Mesendoderm (in vitro differentiated cells): ENCODE measurements around the gene KAT7.

ENCODE experiments used
- DNase-seq: peaks from one replicate; pipeline ENCODE4 v3.0.0; 2013
- H2AK5ac ChIP-seq: 2 replicates; pipeline ENCODE4 v1.6.1; 2013; ENCODE audit warnings: low read length, inconsistent platforms
- H2BK120ac ChIP-seq: 2 replicates; pipeline ENCODE4 v1.6.1; 2013; ENCODE audit warnings: low read depth, mild to moderate bottlenecking, low read length, moderate library complexity, mixed read lengths
- H2BK15ac ChIP-seq: replicated peaks from 2 replicates; pipeline ENCODE4 v1.6.1; 2013; ENCODE audit warnings: low read depth, mild to moderate bottlenecking, moderate library complexity
- H2BK5ac ChIP-seq: 2 replicates; pipeline ENCODE4 v1.6.1; 2013; ENCODE audit warnings: low read length, inconsistent platforms
- H3K18ac ChIP-seq: 2 replicates; pipeline ENCODE4 v1.6.1; 2013; ENCODE audit warnings: mild to moderate bottlenecking, low read length, mixed read lengths
- H3K23ac ChIP-seq: one replicate; pipeline ENCODE4 v1.6.1; 2013; ENCODE audit warnings: low read length
- H3K27ac ChIP-seq: 2 replicates; pipeline ENCODE4 v1.5.1; 2013; ENCODE audit warnings: low read depth, mild to moderate bottlenecking, inconsistent platforms, low read length, moderate library complexity
- H3K27me3 ChIP-seq: 2 replicates; pipeline ENCODE4 v1.6.1; 2013; ENCODE audit warnings: low read length, control low read depth, mild to moderate bottlenecking, inconsistent platforms; ENCODE audit not compliant: insufficient read depth, poor library complexity
- H3K36me3 ChIP-seq: 2 replicates; pipeline ENCODE4 v1.6.1; 2013; ENCODE audit warnings: low read length, inconsistent platforms; ENCODE audit not compliant: control insufficient read depth, insufficient read depth
- H3K4ac ChIP-seq: one replicate; pipeline ENCODE4 v1.6.1; 2013; ENCODE audit warnings: low read depth, mild to moderate bottlenecking, low read length, moderate library complexity
- H3K4me1 ChIP-seq: 2 replicates; pipeline ENCODE4 v1.6.1; 2013; ENCODE audit warnings: low read depth, low read length, inconsistent platforms; ENCODE audit not compliant: control insufficient read depth
- H3K4me2 ChIP-seq: 2 replicates; pipeline ENCODE4 v1.6.1; 2013; ENCODE audit warnings: low read length
- H3K4me3 ChIP-seq: 2 replicates; pipeline ENCODE4 v1.5.1; 2013; ENCODE audit warnings: mild to moderate bottlenecking, low read length
- H3K56ac ChIP-seq: one replicate; pipeline ENCODE4 v1.6.1; 2013; ENCODE audit warnings: low read length
- H3K79me1 ChIP-seq: 2 replicates; pipeline ENCODE4 v1.6.1; 2013; ENCODE audit warnings: low read length, inconsistent platforms
- H3K79me2 ChIP-seq: 2 replicates; pipeline ENCODE4 v1.6.1; 2013; ENCODE audit warnings: mild to moderate bottlenecking, low read length; ENCODE audit not compliant: control insufficient read depth, insufficient read depth
- H3K9ac ChIP-seq: 2 replicates; pipeline ENCODE4 v1.6.1; 2013; ENCODE audit warnings: low read length, inconsistent platforms
- H4K5ac ChIP-seq: one replicate; pipeline ENCODE4 v1.6.1; 2013; ENCODE audit warnings: low read length
- H4K8ac ChIP-seq: one replicate; pipeline ENCODE4 v1.6.1; 2013; ENCODE audit warnings: low read depth, mild to moderate bottlenecking, control low read depth, low read length, moderate library complexity
- WGBS: extraction: QIAGEN DNeasy Blood & Tissue Kit; methylation state at CpG from one replicate; pipeline ENCODE4 v1.1.7; 2013; ENCODE audit warnings: low lambda C conversion rate, missing lambda C conversion rate; ENCODE audit not compliant: insufficient coverage; ENCODE audit errors: extremely low coverage; 5-methylcytosine and 5-hydroxymethylcytosine counted together

The KAT7 gene

DNA sequence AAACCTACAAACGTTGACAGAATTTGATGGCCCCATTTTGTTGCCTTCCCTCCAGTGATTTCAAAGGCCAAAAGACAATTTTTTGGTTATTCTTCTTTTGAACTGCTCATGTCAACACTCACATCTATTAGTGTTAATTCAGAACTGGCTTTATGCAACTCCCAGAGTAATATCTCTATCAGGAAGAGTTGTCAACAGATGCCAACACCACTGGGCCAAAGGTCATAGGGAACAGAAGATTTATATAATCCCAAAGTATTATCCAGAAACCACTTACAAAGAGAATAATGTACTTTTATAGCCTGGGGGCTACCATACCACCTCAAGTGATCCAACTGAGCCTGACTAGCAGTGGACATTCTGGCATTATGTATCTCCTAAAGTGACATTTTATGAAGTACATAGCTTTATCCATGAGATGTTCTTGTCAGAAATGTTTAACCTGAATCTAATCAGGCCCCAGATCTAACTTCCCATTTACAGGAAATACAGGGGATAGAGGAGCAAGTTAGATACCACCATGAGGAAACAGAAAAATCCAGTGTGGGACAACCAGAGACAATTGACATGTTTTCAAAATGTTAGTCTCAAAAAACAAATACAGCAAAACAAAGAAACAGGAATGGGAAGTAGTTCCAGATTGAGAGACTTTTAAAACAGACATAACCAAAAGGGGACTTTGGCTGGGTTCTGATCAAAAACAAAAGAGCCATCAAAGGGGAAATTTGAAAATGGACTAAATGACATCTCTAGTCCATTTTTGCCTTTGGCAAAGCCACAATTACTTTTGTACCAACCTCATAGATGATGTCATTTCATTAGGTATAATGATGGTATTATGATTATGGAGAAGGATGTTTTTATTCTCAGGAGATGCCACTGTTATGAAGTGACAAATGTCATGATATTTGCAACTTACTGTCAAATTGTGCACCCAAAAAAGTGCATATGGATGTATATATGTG lies 43.0 kb upstream of the KAT7 start:
- Histone ChIP-seq H4K5ac (no peak overlapping the region), H3K27me3 (no peaks in the 10 kb centered on the region), H3K4me3 (no peak overlapping the region), H3K18ac (no peak overlapping the region), H2AK5ac (no peak overlapping the region), H3K4me1 (no peaks in the 10 kb centered on the region), H2BK5ac (no peak overlapping the region), H3K56ac (no peak overlapping the region), H3K79me1 (peaks cover 4% of the 10 kb centered on the region), H3K4ac (no peak overlapping the region), H4K8ac (no peak overlapping the region), H3K23ac (no peak overlapping the region), H3K36me3 (no peaks in the 10 kb centered on the region), H3K4me2 (no peak overlapping the region), H3K9ac (no peak overlapping the region), H2BK15ac (no peak overlapping the region), H3K27ac (no peak overlapping the region), H3K79me2 (no peaks in the 10 kb centered on the region), H2BK120ac (no peak overlapping the region)
- no CpG with 5 or more reads among the region's 1 CpG for WGBS
- no peak for DNase-seq

DNA sequence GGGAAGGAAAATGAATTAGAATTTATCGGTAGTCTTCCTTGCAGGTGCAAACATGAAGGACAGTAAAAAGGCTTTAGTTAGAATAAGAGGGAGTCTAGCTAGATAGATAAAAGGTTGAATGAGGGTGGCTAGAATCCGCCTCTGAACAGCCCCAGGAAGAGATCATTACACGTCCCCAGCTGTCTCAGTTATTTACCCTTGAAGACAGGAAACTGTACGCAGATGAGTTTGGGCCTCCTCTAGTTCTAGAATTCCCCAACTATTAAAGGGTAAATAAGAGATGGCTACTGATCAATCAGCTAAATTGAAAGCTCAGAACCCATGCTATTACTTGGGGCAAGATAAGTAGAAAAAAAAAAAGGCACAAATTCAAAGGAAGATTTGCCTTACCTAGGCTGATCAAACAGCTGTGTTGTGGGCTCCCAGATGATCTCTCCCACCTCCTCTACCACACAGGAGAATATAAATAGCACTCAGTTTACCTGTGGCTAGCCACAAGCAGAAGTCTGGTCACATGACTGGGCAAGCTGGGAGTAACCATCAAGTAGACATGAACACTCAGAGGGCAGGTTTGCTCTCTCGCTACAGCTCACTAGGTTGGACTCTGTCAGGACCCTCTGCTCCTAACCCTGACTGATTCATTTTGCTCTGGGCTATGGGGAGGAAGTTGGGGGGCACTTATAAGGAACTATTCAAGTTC lies 41.5 kb upstream of the KAT7 start:
- Histone ChIP-seq H3K9ac (no peak overlapping the region), H3K56ac (no peak overlapping the region), H3K23ac (no peak overlapping the region), H3K4ac (no peak overlapping the region), H3K4me3 (no peak overlapping the region), H3K79me2 (no peaks in the 10 kb centered on the region), H2BK5ac (no peak overlapping the region), H3K27me3 (no peaks in the 10 kb centered on the region), H3K18ac (no peak overlapping the region), H3K27ac (no peak overlapping the region), H3K36me3 (no peaks in the 10 kb centered on the region), H2AK5ac (no peak overlapping the region), H4K8ac (no peak overlapping the region), H3K4me1 (no peaks in the 10 kb centered on the region), H2BK120ac (no peak overlapping the region), H3K79me1 (peaks cover 2% of the 10 kb centered on the region), H3K4me2 (no peak overlapping the region), H2BK15ac (no peak overlapping the region), H4K5ac (no peak overlapping the region)
- no CpG with 5 or more reads among the region's 5 CpGs for WGBS
- DNase-seq = no peak

DNA sequence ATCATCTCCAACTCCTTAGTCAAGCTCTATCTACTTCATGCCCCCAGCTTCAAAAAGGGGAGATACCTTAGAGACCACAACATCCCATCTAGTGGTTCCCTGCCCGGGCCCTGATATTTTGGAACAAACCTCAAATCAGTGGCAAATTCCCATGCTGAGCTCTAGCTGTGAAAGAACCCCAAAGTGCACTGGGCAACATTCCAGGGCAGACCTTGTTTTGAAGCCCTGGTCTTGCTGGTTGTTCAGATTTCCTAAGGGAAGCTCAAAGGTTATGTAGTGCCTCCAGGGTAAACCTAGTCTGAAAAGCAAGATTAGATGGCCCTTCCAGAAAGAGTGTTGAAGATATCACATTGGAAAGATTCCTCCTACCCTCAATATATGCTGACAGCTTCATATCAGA lies 40.8 kb upstream of the KAT7 start:
- no peak overlapping the region for H3K9ac ChIP-seq
- H3K18ac ChIP-seq = no peak overlapping the region
- no peak overlapping the region for H4K8ac ChIP-seq
- no peaks in the 10 kb centered on the region for H3K4me1 ChIP-seq
- H3K27ac ChIP-seq = no peak overlapping the region
- H3K4me3 ChIP-seq = no peak overlapping the region
- H3K36me3 ChIP-seq = no peaks in the 10 kb centered on the region
- no peak overlapping the region for H2BK120ac ChIP-seq
- H2AK5ac ChIP-seq = no peak overlapping the region
- H3K4me2 ChIP-seq = no peak overlapping the region
- no peak overlapping the region for H2BK5ac ChIP-seq
- no peak overlapping the region for H2BK15ac ChIP-seq
- H3K56ac ChIP-seq = no peak overlapping the region
- no peak overlapping the region for H3K23ac ChIP-seq
- WGBS = no CpG with 5 or more reads among the region's 1 CpG
- no peak overlapping the region for H4K5ac ChIP-seq
- no peak for DNase-seq
- peaks cover 4% of the 10 kb centered on the region for H3K79me1 ChIP-seq
- H3K4ac ChIP-seq = no peak overlapping the region
- no peaks in the 10 kb centered on the region for H3K27me3 ChIP-seq
- no peaks in the 10 kb centered on the region for H3K79me2 ChIP-seq

GRCh38 chr17:49748223-49748622 lies 40.3 kb upstream of the KAT7 start:
- H4K5ac ChIP-seq = no peak overlapping the region
- no peaks in the 10 kb centered on the region for H3K36me3 ChIP-seq
- H3K27ac ChIP-seq = no peak overlapping the region
- no peak overlapping the region for H3K4me2 ChIP-seq
- no peak overlapping the region for H2BK5ac ChIP-seq
- H3K4ac ChIP-seq = no peak overlapping the region
- no peak for DNase-seq
- H3K9ac ChIP-seq = no peak overlapping the region
- H3K4me1 ChIP-seq = no peaks in the 10 kb centered on the region
- no peak overlapping the region for H2BK15ac ChIP-seq
- WGBS = no CpG with 5 or more reads among the region's 3 CpGs
- no peak overlapping the region for H4K8ac ChIP-seq
- no peaks in the 10 kb centered on the region for H3K27me3 ChIP-seq
- H3K79me2 ChIP-seq = no peaks in the 10 kb centered on the region
- no peak overlapping the region for H3K56ac ChIP-seq
- no peak overlapping the region for H3K4me3 ChIP-seq
- no peak overlapping the region for H3K18ac ChIP-seq
- no peak overlapping the region for H2AK5ac ChIP-seq
- peaks cover 4% of the 10 kb centered on the region for H3K79me1 ChIP-seq
- H2BK120ac ChIP-seq = no peak overlapping the region
- no peak overlapping the region for H3K23ac ChIP-seq

DNA sequence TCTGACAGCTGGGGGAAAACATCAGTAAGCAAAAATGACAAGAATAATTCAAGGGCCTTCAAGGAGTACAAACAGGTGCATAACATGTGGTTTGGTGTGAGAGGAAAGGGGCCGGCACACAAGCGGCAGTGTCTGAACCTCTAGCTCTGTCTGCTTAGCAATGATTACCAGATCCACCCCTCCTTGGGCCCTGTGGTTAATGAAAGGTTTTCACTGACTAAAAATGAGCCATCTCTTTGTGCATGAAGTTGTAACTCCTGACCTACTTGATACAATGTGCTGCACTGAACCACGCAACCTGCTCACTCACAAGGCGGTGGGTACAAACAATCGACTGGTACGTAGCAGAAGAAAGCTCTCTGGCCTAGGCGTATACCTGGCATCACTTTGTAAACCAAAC lies 39.7 kb upstream of the KAT7 start:
- Histone ChIP-seq H3K36me3 (no peaks in the 10 kb centered on the region), H2BK5ac (no peak overlapping the region), H3K4me3 (no peak overlapping the region), H2BK120ac (no peak overlapping the region), H3K79me2 (no peaks in the 10 kb centered on the region), H3K23ac (no peak overlapping the region), H3K27me3 (no peaks in the 10 kb centered on the region), H2BK15ac (no peak overlapping the region), H3K4me2 (no peak overlapping the region), H3K27ac (no peak overlapping the region), H3K18ac (no peak overlapping the region), H3K9ac (no peak overlapping the region), H3K56ac (no peak overlapping the region), H3K4me1 (no peaks in the 10 kb centered on the region), H3K4ac (no peak overlapping the region), H2AK5ac (no peak overlapping the region), H4K8ac (no peak overlapping the region), H4K5ac (no peak overlapping the region), H3K79me1 (peaks cover 4% of the 10 kb centered on the region)
- DNase-seq = no peak
- no CpG with 5 or more reads among the region's 7 CpGs for WGBS
